ENCODE results near the gene HGF. TPM values are rescaled to one million over a fixed set of nuclear protein-coding genes. Genes with fewer than 3 reads are reported as not detected.

Gene HGF
- total RNA-seq, 1 donor from 2014 or later: 4.7 TPM

DNA sequence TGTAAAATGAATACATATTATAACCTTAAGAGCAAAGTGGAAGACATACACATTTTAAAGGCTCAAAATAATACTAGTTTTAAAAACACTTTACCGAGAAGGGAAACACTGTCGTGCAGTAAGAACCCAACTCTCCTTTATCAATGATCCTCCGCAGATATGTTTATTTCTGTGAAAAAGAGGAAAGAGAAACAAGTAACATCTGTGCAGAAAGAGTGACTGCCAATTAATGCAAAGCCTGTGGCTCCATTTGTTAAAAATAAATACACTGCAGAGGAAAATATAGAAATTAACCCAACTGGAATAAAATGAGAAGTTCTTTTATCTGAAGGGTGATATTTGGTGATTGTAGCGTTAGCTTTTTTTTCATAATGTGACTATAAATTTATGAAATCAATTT is 62.7 kb downstream of the HGF start:
- Histone ChIP-seq H3K27ac (ENCODE audit: low read depth, low read length) (no peak overlapping the region), H3K9me3 (ENCODE audit: control insufficient read depth in 3 of 3, low read length in 3 of 3) (no peaks in the 10 kb centered on the region), H3K4me3 (ENCODE audit: low read length in 3 of 3) (no peak overlapping the region), H3K27me3 (ENCODE audit: control insufficient read depth in 3 of 3, insufficient read depth in 3 of 3, low read length in 3 of 3) (no peaks in the 10 kb centered on the region), H3K9ac (ENCODE audit: low read depth in 1 of 3, low read length in 3 of 3) (no peak overlapping the region), H3K4me1 (ENCODE audit: control insufficient read depth in 3 of 3, insufficient read depth in 3 of 3, low read length in 3 of 3) (no peaks in the 10 kb centered on the region), H3K36me3 (ENCODE audit: control insufficient read depth in 3 of 3, insufficient read depth in 3 of 3, low read length in 3 of 3) (no peaks in the 10 kb centered on the region)

DNA sequence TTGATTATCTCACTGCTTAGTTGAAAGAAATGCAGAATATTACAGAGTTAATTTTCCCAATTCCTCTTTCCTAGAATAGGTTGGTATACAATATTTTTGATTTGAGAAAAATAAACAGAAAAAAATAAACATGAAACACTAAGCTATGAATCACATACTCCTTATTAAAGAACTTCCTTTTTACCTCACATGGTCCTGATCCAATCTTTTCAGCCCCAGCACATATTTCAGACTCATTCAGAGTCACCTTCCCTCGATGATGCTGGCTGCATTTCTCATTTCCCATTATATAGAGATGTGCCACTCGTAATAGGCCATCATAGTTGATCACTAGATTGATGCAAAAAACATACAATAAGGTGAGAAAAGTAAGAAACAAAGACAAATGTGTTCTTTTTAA is 64.6 kb downstream of the HGF start:
- Histone ChIP-seq H3K27me3 (ENCODE audit: control insufficient read depth in 3 of 3, insufficient read depth in 3 of 3, low read length in 3 of 3) (no peaks in the 10 kb centered on the region), H3K36me3 (ENCODE audit: control insufficient read depth in 3 of 3, insufficient read depth in 3 of 3, low read length in 3 of 3) (no peaks in the 10 kb centered on the region), H3K4me1 (ENCODE audit: control insufficient read depth in 3 of 3, insufficient read depth in 3 of 3, low read length in 3 of 3) (no peaks in the 10 kb centered on the region), H3K4me3 (ENCODE audit: low read length in 3 of 3) (no peak overlapping the region), H3K27ac (ENCODE audit: low read depth, low read length) (no peak overlapping the region), H3K9me3 (ENCODE audit: control insufficient read depth in 3 of 3, low read length in 3 of 3) (no peaks in the 10 kb centered on the region), H3K9ac (ENCODE audit: low read depth in 1 of 3, low read length in 3 of 3) (no peak overlapping the region)

DNA sequence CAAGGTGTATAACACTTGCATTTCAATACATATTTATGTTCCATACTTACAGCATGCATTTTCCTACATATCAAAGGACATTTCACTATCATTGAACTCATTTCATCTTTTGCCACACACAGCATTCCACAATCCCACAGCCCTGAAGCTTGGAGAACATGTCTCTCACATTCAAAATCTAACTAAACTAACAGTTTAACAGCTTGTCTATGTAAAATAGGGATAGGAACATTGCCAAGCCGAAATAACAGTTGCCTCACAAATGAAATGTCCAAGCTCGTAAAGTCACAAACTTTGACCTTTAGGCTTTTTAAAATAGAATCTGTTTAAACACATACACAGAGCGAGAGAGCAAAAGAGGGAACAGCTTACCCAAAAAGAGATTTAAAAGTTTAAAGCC is 65.3 kb downstream of the HGF start:
- Histone ChIP-seq H3K4me3 (ENCODE audit: low read length in 3 of 3) (no peak overlapping the region), H3K9ac (ENCODE audit: low read depth in 1 of 3, low read length in 3 of 3) (no peak overlapping the region), H3K27ac (ENCODE audit: low read depth, low read length) (no peak overlapping the region), H3K4me1 (ENCODE audit: control insufficient read depth in 3 of 3, insufficient read depth in 3 of 3, low read length in 3 of 3) (no peaks in the 10 kb centered on the region), H3K9me3 (ENCODE audit: control insufficient read depth in 3 of 3, low read length in 3 of 3) (no peaks in the 10 kb centered on the region), H3K27me3 (ENCODE audit: control insufficient read depth in 3 of 3, insufficient read depth in 3 of 3, low read length in 3 of 3) (no peaks in the 10 kb centered on the region), H3K36me3 (ENCODE audit: control insufficient read depth in 3 of 3, insufficient read depth in 3 of 3, low read length in 3 of 3) (no peaks in the 10 kb centered on the region)

DNA sequence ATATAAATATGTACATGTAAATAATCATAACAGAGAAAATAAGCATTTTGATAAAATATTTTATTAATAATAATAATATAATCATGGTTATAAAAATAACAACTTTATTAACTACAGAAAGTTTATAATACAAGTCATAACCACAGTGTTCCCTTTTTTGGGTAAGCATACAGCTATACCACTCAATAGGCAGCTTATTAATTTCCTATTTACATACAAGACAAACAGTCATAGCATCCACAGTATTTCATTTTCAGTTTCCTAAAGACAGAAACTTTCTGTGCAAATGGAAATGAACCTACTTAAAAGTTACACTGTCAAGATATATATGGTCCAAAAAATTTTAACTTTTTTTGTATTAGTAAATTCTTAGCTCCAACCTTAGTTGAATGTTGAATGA is 70.9 kb downstream of the HGF start:
- no peak overlapping the region for H3K9ac ChIP-seq (ENCODE audit: low read depth in 1 of 3, low read length in 3 of 3)
- no peak overlapping the region for H3K4me3 ChIP-seq (ENCODE audit: low read length in 3 of 3)
- H3K36me3 ChIP-seq (ENCODE audit: control insufficient read depth in 3 of 3, insufficient read depth in 3 of 3, low read length in 3 of 3): no peaks in the 10 kb centered on the region
- no peaks in the 10 kb centered on the region for H3K9me3 ChIP-seq (ENCODE audit: control insufficient read depth in 3 of 3, low read length in 3 of 3)
- H3K4me1 ChIP-seq (ENCODE audit: control insufficient read depth in 3 of 3, insufficient read depth in 3 of 3, low read length in 3 of 3): no peaks in the 10 kb centered on the region
- no peak overlapping the region for H3K27ac ChIP-seq (ENCODE audit: low read depth, low read length)
- H3K27me3 ChIP-seq (ENCODE audit: control insufficient read depth in 3 of 3, insufficient read depth in 3 of 3, low read length in 3 of 3): no peaks in the 10 kb centered on the region

DNA sequence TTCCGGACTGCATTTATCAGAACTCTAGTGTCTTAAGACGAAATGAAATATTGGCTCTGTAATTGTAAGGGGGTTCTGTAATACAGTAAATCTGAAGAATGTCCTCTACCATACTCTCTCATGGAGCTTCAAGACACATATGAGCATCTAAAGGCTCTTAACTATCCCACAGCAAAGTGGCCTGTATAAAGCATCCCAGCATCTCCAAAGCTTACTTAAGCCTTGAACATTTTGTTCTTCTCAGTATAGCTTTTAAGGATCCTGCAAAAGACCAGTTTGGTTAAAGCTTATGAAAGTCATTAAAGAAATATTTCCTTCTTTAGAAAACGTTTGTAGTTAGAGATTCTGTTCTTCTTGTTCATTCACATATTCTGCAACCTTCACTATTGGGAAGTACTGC is 75.1 kb downstream of the HGF start:
- Histone ChIP-seq H3K4me3 (ENCODE audit: low read length in 3 of 3) (no peak overlapping the region), H3K4me1 (ENCODE audit: control insufficient read depth in 3 of 3, insufficient read depth in 3 of 3, low read length in 3 of 3) (no peaks in the 10 kb centered on the region), H3K9me3 (ENCODE audit: control insufficient read depth in 3 of 3, low read length in 3 of 3) (no peaks in the 10 kb centered on the region), H3K27ac (ENCODE audit: low read depth, low read length) (no peak overlapping the region), H3K27me3 (ENCODE audit: control insufficient read depth in 3 of 3, insufficient read depth in 3 of 3, low read length in 3 of 3) (no peaks in the 10 kb centered on the region), H3K36me3 (ENCODE audit: control insufficient read depth in 3 of 3, insufficient read depth in 3 of 3, low read length in 3 of 3) (no peaks in the 10 kb centered on the region), H3K9ac (ENCODE audit: low read depth in 1 of 3, low read length in 3 of 3) (no peak overlapping the region)

DNA sequence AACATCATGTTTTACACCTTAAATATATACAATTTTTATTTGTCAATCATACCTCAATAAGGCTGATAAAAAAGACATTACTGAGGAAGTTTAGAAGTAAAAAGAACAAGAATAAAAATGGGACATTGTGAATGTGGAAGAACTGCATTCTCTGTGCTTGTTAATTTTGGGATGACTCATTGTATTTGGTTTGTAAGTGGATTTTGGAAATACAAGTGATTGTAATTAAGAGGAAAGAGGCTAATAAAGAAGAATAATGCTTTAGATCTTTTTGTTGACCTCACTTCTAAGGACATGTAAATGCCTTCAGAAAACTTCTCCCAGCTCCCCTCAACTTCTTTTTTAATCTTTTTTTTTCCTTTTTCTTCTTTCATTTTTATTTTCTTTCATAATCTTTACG is 76.0 kb downstream of the HGF start:
- no peak overlapping the region for H3K4me3 ChIP-seq (ENCODE audit: low read length in 3 of 3)
- H3K27ac ChIP-seq (ENCODE audit: low read depth, low read length): no peak overlapping the region
- H3K27me3 ChIP-seq (ENCODE audit: control insufficient read depth in 3 of 3, insufficient read depth in 3 of 3, low read length in 3 of 3): no peaks in the 10 kb centered on the region
- H3K9ac ChIP-seq (ENCODE audit: low read depth in 1 of 3, low read length in 3 of 3): no peak overlapping the region
- H3K9me3 ChIP-seq (ENCODE audit: control insufficient read depth in 3 of 3, low read length in 3 of 3): no peaks in the 10 kb centered on the region
- H3K4me1 ChIP-seq (ENCODE audit: control insufficient read depth in 3 of 3, insufficient read depth in 3 of 3, low read length in 3 of 3): no peaks in the 10 kb centered on the region
- H3K36me3 ChIP-seq (ENCODE audit: control insufficient read depth in 3 of 3, insufficient read depth in 3 of 3, low read length in 3 of 3): no peaks in the 10 kb centered on the region

DNA sequence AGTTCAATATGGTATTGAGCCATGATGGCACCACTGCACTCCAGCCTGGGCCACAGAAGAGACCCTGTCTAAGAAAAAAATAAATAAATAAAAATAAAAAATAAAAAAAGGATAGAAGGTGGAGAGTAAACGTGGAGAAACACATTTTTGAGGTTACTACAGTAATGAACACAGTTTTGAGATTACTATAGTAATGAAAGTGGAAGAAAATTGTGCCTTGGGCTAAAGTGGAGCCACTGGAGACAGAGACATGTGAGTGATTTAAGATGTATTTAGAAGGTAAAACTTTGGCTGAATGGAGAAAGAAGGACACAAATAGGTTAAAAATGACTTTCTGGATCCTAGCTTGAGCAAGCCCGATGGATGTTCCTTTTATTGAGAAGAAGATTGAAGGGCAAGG is 76.8 kb downstream of the HGF start:
- Histone ChIP-seq H3K36me3 (ENCODE audit: control insufficient read depth in 3 of 3, insufficient read depth in 3 of 3, low read length in 3 of 3) (no peaks in the 10 kb centered on the region), H3K9me3 (ENCODE audit: control insufficient read depth in 3 of 3, low read length in 3 of 3) (no peaks in the 10 kb centered on the region), H3K27ac (ENCODE audit: low read depth, low read length) (no peak overlapping the region), H3K9ac (ENCODE audit: low read depth in 1 of 3, low read length in 3 of 3) (no peak overlapping the region), H3K4me3 (ENCODE audit: low read length in 3 of 3) (no peak overlapping the region), H3K27me3 (ENCODE audit: control insufficient read depth in 3 of 3, insufficient read depth in 3 of 3, low read length in 3 of 3) (no peaks in the 10 kb centered on the region), H3K4me1 (ENCODE audit: control insufficient read depth in 3 of 3, insufficient read depth in 3 of 3, low read length in 3 of 3) (no peaks in the 10 kb centered on the region)

DNA sequence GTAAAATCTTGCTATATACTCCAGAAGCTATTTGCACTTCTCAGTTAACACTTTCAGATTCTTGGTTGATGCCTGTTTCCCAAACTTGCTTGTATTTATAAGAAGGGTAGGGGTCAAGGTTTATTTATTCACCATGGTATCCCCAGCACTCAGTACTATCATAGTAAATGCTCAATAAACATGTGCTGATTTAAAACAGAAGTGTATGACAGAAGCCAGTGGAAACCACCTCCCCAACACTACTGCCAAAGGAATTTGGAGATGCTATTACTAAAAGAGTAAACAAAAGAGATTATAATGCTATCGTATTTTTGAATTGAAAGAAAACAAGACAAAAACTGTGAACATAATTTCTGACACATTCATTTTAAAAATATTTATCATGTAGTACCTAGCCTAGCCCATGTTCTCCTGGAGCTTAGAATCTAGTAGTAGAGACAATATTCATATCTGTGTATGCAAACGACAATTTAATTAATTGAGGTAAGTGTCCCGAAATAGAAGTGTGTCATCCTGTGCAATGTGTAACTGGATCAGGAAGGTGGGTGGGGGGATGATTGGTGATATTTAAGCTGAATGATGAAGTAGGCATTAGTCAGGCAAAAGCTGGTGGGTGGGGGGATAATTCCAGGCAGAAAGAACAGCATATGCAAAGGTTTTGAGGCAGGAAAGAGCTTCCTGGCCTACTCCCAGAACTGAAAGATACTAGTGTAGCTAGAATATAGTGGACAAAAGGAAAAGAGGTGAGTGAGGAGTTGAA is 77.5 kb downstream of the HGF start:
- Histone ChIP-seq H3K4me3 (ENCODE audit: low read length in 3 of 3) (no peak overlapping the region), H3K27ac (ENCODE audit: low read depth, low read length) (no peak overlapping the region), H3K27me3 (ENCODE audit: control insufficient read depth in 3 of 3, insufficient read depth in 3 of 3, low read length in 3 of 3) (no peaks in the 10 kb centered on the region), H3K4me1 (ENCODE audit: control insufficient read depth in 3 of 3, insufficient read depth in 3 of 3, low read length in 3 of 3) (no peaks in the 10 kb centered on the region), H3K9me3 (ENCODE audit: control insufficient read depth in 3 of 3, low read length in 3 of 3) (no peaks in the 10 kb centered on the region), H3K9ac (ENCODE audit: low read depth in 1 of 3, low read length in 3 of 3) (no peak overlapping the region), H3K36me3 (ENCODE audit: control insufficient read depth in 3 of 3, insufficient read depth in 3 of 3, low read length in 3 of 3) (no peaks in the 10 kb centered on the region)

DNA sequence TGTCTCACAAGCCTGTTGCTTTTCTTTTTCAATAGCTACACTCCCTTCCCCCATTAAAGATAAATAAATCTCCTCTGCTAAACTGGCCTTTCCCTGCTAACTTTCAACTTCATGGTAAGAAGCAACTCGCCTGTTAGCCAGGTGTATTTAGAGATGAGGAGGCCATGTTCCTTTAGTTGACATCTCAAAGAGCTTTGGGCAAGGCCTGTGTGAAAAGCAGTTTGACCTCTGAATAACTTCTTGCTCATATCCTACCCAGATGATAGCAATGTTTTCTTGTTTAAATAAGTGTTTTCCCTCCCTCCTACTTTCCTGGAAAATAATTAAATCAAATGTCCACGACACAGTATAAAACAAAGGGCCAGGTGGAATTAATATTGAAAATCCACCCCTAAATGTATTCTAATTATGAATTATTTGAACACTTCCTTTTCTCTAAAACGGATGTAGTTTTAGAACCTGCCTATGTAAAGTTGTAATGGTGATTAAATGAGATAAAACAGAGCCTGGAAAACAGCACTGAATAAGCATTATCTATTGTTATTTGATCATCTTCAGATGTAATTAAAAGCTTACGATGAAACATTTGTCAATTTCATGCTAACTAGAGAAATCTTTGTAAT is 78.5 kb downstream of the HGF start:
- no peaks in the 10 kb centered on the region for H3K36me3 ChIP-seq (ENCODE audit: control insufficient read depth in 3 of 3, insufficient read depth in 3 of 3, low read length in 3 of 3)
- no peaks in the 10 kb centered on the region for H3K27me3 ChIP-seq (ENCODE audit: control insufficient read depth in 3 of 3, insufficient read depth in 3 of 3, low read length in 3 of 3)
- no peaks in the 10 kb centered on the region for H3K4me1 ChIP-seq (ENCODE audit: control insufficient read depth in 3 of 3, insufficient read depth in 3 of 3, low read length in 3 of 3)
- no peak overlapping the region for H3K9ac ChIP-seq (ENCODE audit: low read depth in 1 of 3, low read length in 3 of 3)
- no peak overlapping the region for H3K4me3 ChIP-seq (ENCODE audit: low read length in 3 of 3)
- H3K27ac ChIP-seq (ENCODE audit: low read depth, low read length): no peak overlapping the region
- H3K9me3 ChIP-seq (ENCODE audit: control insufficient read depth in 3 of 3, low read length in 3 of 3): no peaks in the 10 kb centered on the region

DNA sequence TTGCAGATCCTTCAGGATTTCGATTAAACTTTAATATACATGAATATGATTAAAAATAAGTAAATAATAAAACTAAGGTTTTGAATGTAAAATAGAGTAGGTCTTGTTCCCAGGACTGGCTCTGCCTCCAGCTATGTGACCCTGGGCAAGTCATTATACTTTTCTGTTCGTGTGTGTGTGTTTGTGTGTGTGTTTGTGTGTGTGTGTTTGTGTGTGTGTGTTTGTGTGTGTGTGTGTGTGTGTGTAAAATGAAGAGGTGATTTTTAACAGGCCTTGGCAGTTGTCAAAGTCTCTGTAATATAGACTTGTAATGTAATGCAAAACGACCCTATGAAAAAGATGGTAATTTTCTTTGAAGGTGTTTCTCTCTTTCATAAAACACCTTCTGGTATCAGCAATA is 79.2 kb downstream of the HGF start:
- H3K4me3 ChIP-seq (ENCODE audit: low read length in 3 of 3): no peak overlapping the region
- no peaks in the 10 kb centered on the region for H3K4me1 ChIP-seq (ENCODE audit: control insufficient read depth in 3 of 3, insufficient read depth in 3 of 3, low read length in 3 of 3)
- no peak overlapping the region for H3K27ac ChIP-seq (ENCODE audit: low read depth, low read length)
- H3K9ac ChIP-seq (ENCODE audit: low read depth in 1 of 3, low read length in 3 of 3): no peak overlapping the region
- no peaks in the 10 kb centered on the region for H3K36me3 ChIP-seq (ENCODE audit: control insufficient read depth in 3 of 3, insufficient read depth in 3 of 3, low read length in 3 of 3)
- no peaks in the 10 kb centered on the region for H3K9me3 ChIP-seq (ENCODE audit: control insufficient read depth in 3 of 3, low read length in 3 of 3)
- no peaks in the 10 kb centered on the region for H3K27me3 ChIP-seq (ENCODE audit: control insufficient read depth in 3 of 3, insufficient read depth in 3 of 3, low read length in 3 of 3)
